Subcutaneous adipose tissue (tissue), 4 donors: ENCODE data around the gene IL21R. TPM values are rescaled to one million over a fixed set of nuclear protein-coding genes. Genes with fewer than 3 reads are reported as not detected.

Source experiments
- total RNA-seq, 4 donors: library from RNA; depleted of rRNA; stranded (reverse); fragments of >200 nt; gene quantifications; one replicate each; pipeline ENCODE4 v1.1.0, GENCODE V29; 2016
- TF ChIP-seq, protein P1 (sequence below): fragments of 450-650 bp; IDR thresholded peaks from one replicate; pipeline ENCODE4 v1.5.1; 2016; ENCODE audit warnings: low read depth, mild to moderate bottlenecking, control low read depth, antibody characterized with exemption, moderate library complexity

Gene IL21R
- total RNA-seq, 4 donors from 2014 or later = 0.51 TPM; not detected in 3

DNA sequence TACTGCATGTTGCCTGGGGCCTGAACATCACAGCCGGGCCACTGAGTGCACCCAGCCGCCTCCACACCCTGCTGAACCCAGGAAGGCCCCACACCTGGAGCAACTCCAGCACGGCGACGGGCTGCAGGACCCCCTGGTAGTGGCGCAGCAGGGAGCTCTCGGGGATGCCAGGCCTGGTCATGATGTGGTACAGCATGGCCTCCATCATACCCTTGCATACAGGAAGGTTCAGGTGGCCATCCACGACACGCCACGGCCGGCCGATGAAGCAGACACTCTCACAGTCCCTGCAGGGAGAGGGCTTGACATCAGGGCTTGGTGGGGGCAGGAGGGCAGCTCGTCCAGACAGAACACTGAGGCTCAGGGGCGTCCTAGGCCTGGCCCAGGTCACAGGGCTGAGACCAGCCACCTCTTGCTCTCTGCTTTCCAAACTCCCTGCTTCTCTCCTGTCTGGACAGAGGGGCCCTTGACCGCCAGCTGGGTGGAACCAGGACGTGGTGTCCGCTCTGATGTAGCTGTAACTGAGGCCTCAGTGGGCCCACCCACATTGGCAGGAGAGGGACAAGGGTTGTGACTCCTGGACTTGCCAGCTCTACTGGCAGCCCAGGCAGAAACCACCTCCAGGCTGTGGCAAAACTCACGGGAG lies 60.3 kb downstream of the IL21R start:
- TF ChIP-seq, protein P1, sequence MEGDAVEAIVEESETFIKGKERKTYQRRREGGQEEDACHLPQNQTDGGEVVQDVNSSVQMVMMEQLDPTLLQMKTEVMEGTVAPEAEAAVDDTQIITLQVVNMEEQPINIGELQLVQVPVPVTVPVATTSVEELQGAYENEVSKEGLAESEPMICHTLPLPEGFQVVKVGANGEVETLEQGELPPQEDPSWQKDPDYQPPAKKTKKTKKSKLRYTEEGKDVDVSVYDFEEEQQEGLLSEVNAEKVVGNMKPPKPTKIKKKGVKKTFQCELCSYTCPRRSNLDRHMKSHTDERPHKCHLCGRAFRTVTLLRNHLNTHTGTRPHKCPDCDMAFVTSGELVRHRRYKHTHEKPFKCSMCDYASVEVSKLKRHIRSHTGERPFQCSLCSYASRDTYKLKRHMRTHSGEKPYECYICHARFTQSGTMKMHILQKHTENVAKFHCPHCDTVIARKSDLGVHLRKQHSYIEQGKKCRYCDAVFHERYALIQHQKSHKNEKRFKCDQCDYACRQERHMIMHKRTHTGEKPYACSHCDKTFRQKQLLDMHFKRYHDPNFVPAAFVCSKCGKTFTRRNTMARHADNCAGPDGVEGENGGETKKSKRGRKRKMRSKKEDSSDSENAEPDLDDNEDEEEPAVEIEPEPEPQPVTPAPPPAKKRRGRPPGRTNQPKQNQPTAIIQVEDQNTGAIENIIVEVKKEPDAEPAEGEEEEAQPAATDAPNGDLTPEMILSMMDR = no peak

DNA sequence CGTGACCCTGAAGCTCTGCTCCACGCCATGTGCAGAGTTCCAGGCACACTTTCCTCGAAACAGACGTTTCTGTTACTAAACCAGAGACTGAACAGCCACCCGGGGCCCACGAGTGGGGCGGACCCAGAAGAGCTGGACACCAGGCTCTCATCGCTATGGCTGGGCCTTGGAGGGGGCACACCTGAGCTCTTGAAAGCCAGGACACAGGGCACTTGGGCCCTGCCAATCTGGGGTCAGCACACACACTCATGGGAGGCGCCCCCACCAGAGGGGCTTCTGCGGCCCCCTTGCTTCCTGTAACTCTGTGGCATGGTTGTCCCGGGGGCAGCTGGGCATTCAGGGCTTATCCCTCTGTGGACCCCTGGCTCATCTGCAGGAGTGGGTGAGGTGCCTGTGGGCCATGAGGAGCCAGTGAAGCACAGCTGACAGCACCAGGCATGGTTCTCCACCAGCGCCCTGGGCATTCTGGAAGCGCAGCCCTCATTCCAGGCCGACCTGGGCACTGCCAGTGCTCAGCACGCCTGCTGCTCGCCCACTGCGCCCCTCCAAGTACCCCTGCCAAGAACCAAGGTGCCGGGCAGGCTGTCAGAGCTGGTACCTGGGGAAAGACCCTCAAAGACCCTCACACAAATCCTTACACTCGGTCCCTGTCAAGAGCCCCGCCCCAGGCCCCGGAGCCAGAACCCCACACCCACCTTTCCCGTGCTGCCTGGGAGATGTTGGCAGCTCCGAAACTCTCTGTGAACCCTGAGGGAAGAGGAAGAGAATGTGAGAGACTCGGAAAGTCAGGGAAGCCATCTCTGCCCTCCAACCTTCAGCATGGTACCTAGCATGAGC lies 61.1 kb downstream of the IL21R start:
- TF ChIP-seq, protein P1 = no peak

DNA sequence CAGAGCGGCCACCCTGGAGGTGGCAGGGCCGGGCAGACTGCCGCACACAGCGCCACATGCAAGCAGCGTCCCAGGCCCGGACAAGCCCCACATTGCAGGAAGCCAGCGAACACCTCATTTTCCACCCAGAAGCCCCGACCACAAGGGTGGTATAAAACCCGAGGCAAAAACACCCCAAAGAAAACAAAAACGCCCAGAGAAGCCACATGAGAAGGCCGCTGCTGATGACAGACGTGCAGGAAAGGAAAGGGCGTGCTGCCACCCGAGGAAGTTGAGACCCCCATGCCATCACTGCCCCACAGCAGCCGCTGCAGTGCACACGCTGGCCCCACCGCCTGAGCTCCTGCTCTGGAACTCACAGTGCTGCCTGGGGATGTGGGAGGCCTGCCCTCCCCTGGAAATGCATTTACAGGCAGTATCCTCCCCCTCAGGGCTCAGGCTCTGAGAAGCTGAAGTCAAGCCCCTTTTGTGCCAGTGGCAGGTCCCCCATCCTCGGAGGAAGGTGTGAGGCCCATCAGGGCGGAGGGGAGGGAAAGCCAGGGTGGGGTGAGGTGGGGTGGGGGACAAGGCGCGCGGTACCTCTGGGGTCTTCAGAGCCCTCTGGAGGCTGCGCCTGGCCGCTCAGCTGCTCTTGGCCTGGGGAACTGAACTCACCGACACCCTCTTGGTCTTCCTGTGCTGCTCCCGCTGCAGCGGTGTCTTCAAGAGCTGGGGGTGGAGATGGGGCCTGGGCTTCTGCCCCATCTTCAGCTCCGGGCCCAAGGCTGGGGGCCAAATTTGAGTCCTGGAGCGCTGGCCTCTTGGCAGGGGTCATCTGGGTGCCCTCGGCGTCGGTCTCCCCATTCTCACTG lies 62.0 kb downstream of the IL21R start:
- TF ChIP-seq, protein P1 = no peak

DNA sequence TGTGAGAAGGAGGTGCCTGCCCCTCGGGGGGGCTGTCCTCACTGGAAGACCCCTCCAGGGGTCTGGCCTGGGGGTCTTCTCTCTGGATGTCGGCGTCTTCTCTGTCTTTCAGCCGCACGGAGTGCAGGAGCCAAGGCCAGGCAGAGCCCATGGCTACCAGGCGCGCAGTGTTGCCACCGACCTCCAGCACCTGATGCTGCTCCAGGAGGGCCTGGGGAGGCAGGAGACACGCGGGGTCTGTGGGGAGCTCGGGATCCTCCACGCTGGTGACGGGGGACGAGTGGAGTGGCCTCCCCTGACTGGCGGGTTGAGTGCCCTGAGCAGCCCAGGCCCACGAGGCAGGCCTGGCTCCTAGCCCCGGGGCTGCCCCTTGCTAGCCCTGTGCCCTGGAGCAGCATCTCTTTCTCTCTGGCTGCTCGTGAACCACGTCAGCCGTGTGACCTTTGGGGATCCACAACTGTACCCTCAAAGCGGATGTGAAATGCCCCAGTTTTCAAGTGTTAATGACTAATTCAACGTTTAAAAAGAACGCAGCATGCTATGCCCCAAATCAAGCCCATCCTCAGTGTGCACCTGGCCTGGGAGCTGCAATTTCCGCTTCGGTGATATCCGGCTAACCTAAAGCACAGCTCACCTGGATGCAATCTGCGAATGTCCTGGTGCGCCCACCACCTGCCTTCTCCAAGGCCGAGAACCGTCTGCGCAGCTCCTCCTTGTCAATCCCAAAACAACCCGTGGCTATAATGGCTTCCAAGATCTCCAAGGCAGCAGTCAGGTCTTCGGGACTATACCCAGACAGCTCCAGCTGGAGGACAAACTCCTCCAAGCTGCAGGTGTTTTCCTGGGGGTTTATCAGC lies 62.9 kb downstream of the IL21R start:
- TF ChIP-seq, protein P1 = no peak

DNA sequence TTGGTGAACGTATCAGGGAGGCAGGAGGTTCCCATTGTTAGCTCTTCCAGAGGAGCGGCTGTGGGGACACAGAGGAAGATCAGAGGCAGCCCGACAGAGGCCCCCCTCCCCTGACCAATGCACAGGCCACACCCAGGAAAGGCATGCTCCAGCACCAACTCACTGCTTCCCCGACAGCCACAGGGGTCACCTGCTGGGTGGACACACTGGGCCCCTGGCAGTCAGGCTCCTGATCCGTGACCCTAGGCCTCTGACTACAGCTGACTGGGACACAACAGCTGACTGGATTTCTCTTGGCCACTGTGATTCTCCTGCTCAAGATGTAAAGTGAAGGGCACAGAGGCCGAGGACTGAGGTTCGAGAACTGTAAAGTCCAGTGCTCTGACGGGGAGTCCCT lies 63.5 kb downstream of the IL21R start:
- TF ChIP-seq, protein P1 = no peak

DNA sequence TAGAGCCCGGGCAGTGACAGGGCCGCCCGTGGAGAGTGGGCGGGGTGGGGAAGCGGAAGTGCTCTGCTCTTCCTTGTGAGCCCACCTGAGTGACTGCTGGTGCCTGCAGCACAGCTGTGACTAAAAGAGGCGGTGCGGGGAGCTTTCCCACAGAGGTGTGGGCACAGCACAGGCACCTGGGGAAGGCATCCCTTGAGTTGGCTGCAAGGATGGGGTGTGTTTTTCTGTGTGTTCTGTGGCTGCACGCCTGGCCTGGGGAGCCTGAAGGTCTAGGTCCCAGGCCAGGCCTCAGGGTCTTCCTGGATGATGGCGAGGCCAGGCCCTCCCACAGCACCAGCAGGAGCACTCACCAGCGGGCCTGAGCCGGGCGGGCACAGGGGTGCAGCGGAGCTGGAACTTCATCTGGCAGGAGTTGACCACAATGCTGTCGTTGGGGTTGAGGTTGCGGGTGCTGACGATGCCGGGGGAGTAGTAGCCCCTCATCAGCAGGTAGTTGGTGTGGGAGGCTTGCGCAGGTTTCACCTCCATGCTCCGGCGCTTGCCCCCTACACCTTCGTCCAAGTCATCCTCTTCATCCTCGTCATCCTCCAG lies 67.1 kb downstream of the IL21R start:
- TF ChIP-seq, protein P1 = no peak
